ENCODE data around the gene GRIA4.

DNA sequence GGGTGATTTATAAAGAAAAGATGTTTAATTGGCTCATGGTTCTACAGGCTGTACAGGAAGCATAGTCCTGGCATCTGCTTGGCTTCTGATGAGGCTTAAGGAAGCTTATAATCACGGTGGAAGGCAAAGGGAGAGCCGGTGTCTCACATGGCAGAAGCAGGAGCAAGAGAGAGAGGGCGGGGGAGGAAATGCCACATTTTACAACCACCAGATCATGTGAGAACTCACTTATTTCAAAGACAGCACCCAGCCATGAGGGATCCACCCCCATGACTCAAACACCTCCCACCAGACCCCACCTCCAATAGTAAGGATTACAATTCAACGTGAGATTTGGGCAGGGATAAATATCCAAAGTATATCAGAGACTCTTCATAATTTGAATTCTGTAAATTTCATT, 211.5 kb downstream of the GRIA4 start:
- no peak for TF ChIP-seq REST (IDR thresholded peaks at IDR 0.05; ENCODE audit: insufficient read depth in 1 of 2, low read depth in 2 of 2, low read length in 2 of 2)
- TF ChIP-seq TAF1 (IDR thresholded peaks at IDR 0.05; ENCODE audit: borderline replicate concordance, insufficient read depth, low read length) = no peak
- TF ChIP-seq SIN3A (IDR thresholded peaks at IDR 0.05; ENCODE audit: borderline replicate concordance, insufficient read depth, low read length) = no peak
- no peak for TF ChIP-seq FOXP2 (optimal IDR thresholded peaks at IDR 0.05; ENCODE audit: borderline replicate concordance, extremely low read depth, extremely low read length, insufficient read depth)

Data from PFSK-1 (cell line).